Measurements from ENCODE around the gene SLX4. TPM values are rescaled to one million over a fixed set of nuclear protein-coding genes. Genes with fewer than 3 reads are reported as not detected.

Gene SLX4
- total RNA-seq, 1 experiment from 2014 or later: 3.3 TPM

- DNase-seq (ENCODE audit: low spot score): no peak
Measured at GRCh38 chr16:3550851-3551847, 60.3 kb downstream of the SLX4 start.

- DNase-seq (ENCODE audit: low spot score): no peak
Measured at GRCh38 chr16:3549906-3550305, 61.5 kb downstream of the SLX4 start.

GRCh38 chr16:3548859-3549258 is 62.5 kb downstream of the SLX4 start:
- no peak for DNase-seq (ENCODE audit: low spot score)

GRCh38 chr16:3548445-3548844 is 63.0 kb downstream of the SLX4 start:
- DNase-seq (ENCODE audit: low spot score): no peak

GRCh38 chr16:3546986-3547682 is 64.3 kb downstream of the SLX4 start:
- DNase-seq (ENCODE audit: low spot score): no peak

DNA sequence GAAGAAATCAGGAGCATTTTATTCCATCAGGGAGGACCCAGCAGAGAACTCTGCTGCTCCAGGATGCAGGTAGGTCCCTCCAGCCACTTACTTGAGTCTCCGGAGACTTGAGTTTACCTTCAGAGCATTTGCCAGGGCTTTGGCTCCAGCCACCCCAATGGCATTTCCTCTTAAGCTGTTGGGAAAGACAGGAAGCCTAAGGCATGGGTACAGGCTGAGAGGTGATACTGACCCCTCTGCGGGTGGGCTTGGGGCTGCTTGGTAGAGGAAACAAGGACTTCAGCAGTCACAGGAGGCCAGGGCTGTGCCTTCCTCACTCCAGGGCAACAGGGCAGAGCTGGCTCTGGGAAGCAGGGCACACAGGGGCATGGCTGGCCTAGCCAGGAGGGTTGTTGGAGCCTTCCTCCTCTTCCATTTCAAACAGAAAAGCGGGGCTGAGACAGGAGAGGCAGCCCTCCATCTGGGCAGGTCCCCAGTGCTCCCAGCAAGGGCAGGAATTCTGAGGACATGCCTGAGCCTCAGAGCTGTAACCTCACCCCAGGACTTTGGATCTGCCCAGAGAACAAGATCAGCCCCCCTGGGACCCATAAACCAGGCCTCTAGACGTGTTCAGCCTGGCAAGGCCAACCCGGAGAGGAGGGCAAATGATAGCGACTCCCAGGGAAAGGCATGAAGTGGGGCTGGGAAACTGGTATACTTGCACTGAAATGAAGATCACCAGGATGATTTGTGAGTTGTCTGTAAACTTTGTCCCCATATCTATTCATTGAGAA is 68.6 kb downstream of the SLX4 start:
- no peak for DNase-seq (ENCODE audit: low spot score)

- no peak for DNase-seq (ENCODE audit: low spot score)
Measured at GRCh38 chr16:3541527-3542155, 69.8 kb downstream of the SLX4 start.

- DNase-seq (ENCODE audit: low spot score): no peak
Measured at GRCh38 chr16:3538222-3538621, 73.2 kb downstream of the SLX4 start.

GRCh38 chr16:3536851-3537250 is 74.6 kb downstream of the SLX4 start:
- no peak for DNase-seq (ENCODE audit: low spot score)

GRCh38 chr16:3536271-3536731 is 75.1 kb downstream of the SLX4 start:
- DNase-seq (ENCODE audit: low spot score): no peak

DNA sequence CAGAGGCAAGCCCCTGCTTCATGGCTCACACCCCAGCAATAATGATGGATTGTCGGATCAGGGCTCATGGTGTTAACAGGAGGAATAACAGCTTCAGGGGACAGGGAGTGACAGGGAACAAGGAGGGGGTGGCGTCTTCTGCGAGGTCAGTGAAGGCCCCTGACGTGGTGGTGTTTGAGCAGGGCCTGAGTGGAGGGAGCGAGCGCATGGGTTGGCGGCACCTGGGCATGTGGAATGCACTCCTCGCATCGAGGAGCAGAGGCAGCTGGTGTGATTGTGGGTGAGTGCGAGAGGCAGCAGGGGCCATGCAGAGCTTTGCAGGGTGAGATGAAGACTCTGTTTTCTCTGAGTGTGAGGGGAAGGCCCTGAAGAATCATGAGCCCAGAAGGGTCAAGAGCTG is 77.3 kb downstream of the SLX4 start:
- no peak for DNase-seq (ENCODE audit: low spot score)

- DNase-seq (ENCODE audit: low spot score): no peak
Measured at GRCh38 chr16:3532741-3533140, 78.7 kb downstream of the SLX4 start.

Other genes with a start within 250 kb of the SLX4 start
- 14.6 and 17.6 TPM in 2 replicates for gene ZSCAN32, start 210.6 kb downstream of the SLX4 start, total RNA-seq (2014; rRNA removed; shearing (Covaris generic))
- gene ZNF174, start 210.4 kb downstream of the SLX4 start, total RNA-seq (2014; rRNA removed; shearing (Covaris generic)): 9.7 and 11.2 TPM in 2 replicates
- gene ZNF597, start 168.1 kb downstream of the SLX4 start, total RNA-seq (2014; rRNA removed; shearing (Covaris generic)): 0.90 and 1.1 TPM in 2 replicates
- gene NAA60, start 167.9 kb downstream of the SLX4 start, total RNA-seq (2014; rRNA removed; shearing (Covaris generic)): 2.7 and 8.7 TPM in 2 replicates
- not detected in 2 replicates for gene C16orf90, start 116.1 kb downstream of the SLX4 start, total RNA-seq (2014; rRNA removed; shearing (Covaris generic))
- gene CLUAP1, start 110.6 kb downstream of the SLX4 start, total RNA-seq (2014; rRNA removed; shearing (Covaris generic)): 13.4 and 18.3 TPM in 2 replicates
- not detected in 2 replicates for gene NLRC3, start 34.2 kb downstream of the SLX4 start, total RNA-seq (2014; rRNA removed; shearing (Covaris generic))
- gene DNASE1, start 43.1 kb upstream of the SLX4 start, total RNA-seq (2014; rRNA removed; shearing (Covaris generic)): 2.7 and 6.1 TPM in 2 replicates
- gene TRAP1, start 105.9 kb upstream of the SLX4 start, total RNA-seq (2014; rRNA removed; shearing (Covaris generic)): 56.9 and 63.8 TPM in 2 replicates

Data from H4 (cell line).